DND-41 (cell line): ENCODE results near the gene ACAD10.

Experiments used
- CTCF ChIP-seq: IDR thresholded peaks from 2 replicates; pipeline ENCODE4 v1.5.1; 2012; ENCODE audit warnings: borderline replicate concordance, low read length, moderate library complexity, mild to moderate bottlenecking; ENCODE audit not compliant: poor library complexity, severe bottlenecking; ENCODE audit errors: extremely low read depth
- EZH2 ChIP-seq: IDR thresholded peaks from 3 replicates; pipeline ENCODE4 v1.6.1; 2012; ENCODE audit warnings: borderline replicate concordance, low read depth, mild to moderate bottlenecking, moderate library complexity, low read length, inconsistent platforms; ENCODE audit not compliant: severe bottlenecking

GRCh38 chr12:111705672-111706071 lies 19.8 kb downstream of the ACAD10 start:
- TF ChIP-seq CTCF: no peak
- TF ChIP-seq EZH2: no peak
